Measurements from ENCODE around the gene NDUFB1. TPM values are rescaled to one million over a fixed set of nuclear protein-coding genes. Genes with fewer than 3 reads are reported as not detected.

The NDUFB1 gene
- polyA plus RNA-seq, 1 of the 3 experiments (the other 2 are of a cell fraction): 298 TPM

- TF ChIP-seq USF1 (IDR thresholded peaks at IDR 0.05; ENCODE audit: borderline replicate concordance, low read depth) (no peak), TAF1 (IDR thresholded peaks at IDR 0.05; ENCODE audit: borderline replicate concordance, low read depth, low read length) (no peak)
Measured at GRCh38 chr14:92143962-92144361, 22.5 kb upstream of the NDUFB1 start (continued).

- no peaks in the 10 kb centered on the region for H3K27me3 ChIP-seq (ENCODE audit: insufficient read depth)
- no peak overlapping the region for H3K27ac ChIP-seq (ENCODE audit: low read depth in 2 of 2, low read length in 1 of 2)
- no peak for DNase-seq
- ChIA-PET POLR2A (no interaction called here), CTCF (interaction anchor here (2.8 kb wide), 1 partner anchor 9 kb away, joined by 24 read pairs; no protein-coding TSS in a partner anchor)
- H4K20me1 ChIP-seq (ENCODE audit: insufficient read depth): no peaks in the 10 kb centered on the region
- H3K79me2 ChIP-seq (ENCODE audit: insufficient read depth): peaks cover 4% of the 10 kb centered on the region; the same call in 1 of the 2 replicates
- H3K9me3 ChIP-seq: no peaks in the 10 kb centered on the region
- no peak overlapping the region for H3K9ac ChIP-seq
- TF ChIP-seq IRF3 (IDR thresholded peaks at IDR 0.05; ENCODE audit: low read depth, low read length) (no peak), NFIC (IDR thresholded peaks at IDR 0.05; ENCODE audit: borderline replicate concordance) (peak; percentile 52)
- peaks cover 3% of the 10 kb centered on the region for H3F3A ChIP-seq (replicated peaks; ENCODE audit: insufficient read depth)
- H3K36me3 ChIP-seq (replicated peaks in 1 of 2; ENCODE audit: control insufficient read depth in 1 of 2, insufficient read depth in 2 of 2, low read length in 1 of 2): peaks cover 70 to 87% of the 10 kb centered on the region in 2 experiments
- no peak overlapping the region for H3K4me3 ChIP-seq (ENCODE audit: low read depth in 2 of 2, low read length in 1 of 2)
- 93% methylated on average over 4 of the region's 4 CpGs for WGBS (ENCODE audit: low lambda C conversion rate)
- peaks cover 0 to 9% of the 10 kb centered on the region in 2 experiments; a peak in 2 of 4 replicates for H3K4me1 ChIP-seq (ENCODE audit: control insufficient read depth in 1 of 2, insufficient read depth in 2 of 2, low read depth in 1 of 2, low read length in 1 of 2)
- no peak overlapping the region for H3K4me2 ChIP-seq
- H3K9me2 ChIP-seq: no peaks in the 10 kb centered on the region
- no peak overlapping the region for H2AFZ ChIP-seq (ENCODE audit: low read depth)
Measured at GRCh38 chr14:92143309-92143708, 21.8 kb upstream of the NDUFB1 start.

GRCh38 chr14:92135269-92135668 is 13.8 kb upstream of the NDUFB1 start:
- no peaks in the 10 kb centered on the region for H3K4me1 ChIP-seq (ENCODE audit: control insufficient read depth in 1 of 2, insufficient read depth in 2 of 2, low read depth in 1 of 2, low read length in 1 of 2)
- CTCF ChIA-PET: interaction anchor here (0.6 to 3.5 kb wide), 10 partner anchors 9 to 553 kb away, joined by 3 to 24 read pairs (median 4); partner anchors contain the start of genes ATXN3, CPSF2 and NDUFB1
- no peak overlapping the region for H2AFZ ChIP-seq (ENCODE audit: low read depth)
- POLR2A ChIA-PET: interaction anchor here (2.0 kb wide), 1 partner anchor 14 kb away, joined by 4 read pairs; the partner anchor contains the start of genes CPSF2 and NDUFB1
- peak; percentile 60 for TF ChIP-seq RAD21 (IDR thresholded peaks at IDR 0.05; ENCODE audit: low read length)
- peak; percentile 30; the same call in 1 of the 2 replicates for TF ChIP-seq SMC3 (IDR thresholded peaks at IDR 0.05; ENCODE audit: low read depth, low read length)
- TF ChIP-seq TEAD4 (IDR thresholded peaks at IDR 0.05; ENCODE audit: borderline replicate concordance, insufficient read depth): no peak
- TF ChIP-seq, protein P1, sequence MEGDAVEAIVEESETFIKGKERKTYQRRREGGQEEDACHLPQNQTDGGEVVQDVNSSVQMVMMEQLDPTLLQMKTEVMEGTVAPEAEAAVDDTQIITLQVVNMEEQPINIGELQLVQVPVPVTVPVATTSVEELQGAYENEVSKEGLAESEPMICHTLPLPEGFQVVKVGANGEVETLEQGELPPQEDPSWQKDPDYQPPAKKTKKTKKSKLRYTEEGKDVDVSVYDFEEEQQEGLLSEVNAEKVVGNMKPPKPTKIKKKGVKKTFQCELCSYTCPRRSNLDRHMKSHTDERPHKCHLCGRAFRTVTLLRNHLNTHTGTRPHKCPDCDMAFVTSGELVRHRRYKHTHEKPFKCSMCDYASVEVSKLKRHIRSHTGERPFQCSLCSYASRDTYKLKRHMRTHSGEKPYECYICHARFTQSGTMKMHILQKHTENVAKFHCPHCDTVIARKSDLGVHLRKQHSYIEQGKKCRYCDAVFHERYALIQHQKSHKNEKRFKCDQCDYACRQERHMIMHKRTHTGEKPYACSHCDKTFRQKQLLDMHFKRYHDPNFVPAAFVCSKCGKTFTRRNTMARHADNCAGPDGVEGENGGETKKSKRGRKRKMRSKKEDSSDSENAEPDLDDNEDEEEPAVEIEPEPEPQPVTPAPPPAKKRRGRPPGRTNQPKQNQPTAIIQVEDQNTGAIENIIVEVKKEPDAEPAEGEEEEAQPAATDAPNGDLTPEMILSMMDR (IDR thresholded peaks at IDR 0.05): peak; percentile 78
- TF ChIP-seq FOXM1 (IDR thresholded peaks at IDR 0.05; ENCODE audit: low read depth): no peak
- peaks cover 55 to 88% of the 10 kb centered on the region in 2 experiments for H3K36me3 ChIP-seq (replicated peaks in 1 of 2; ENCODE audit: control insufficient read depth in 1 of 2, insufficient read depth in 2 of 2, low read length in 1 of 2)
- WGBS (ENCODE audit: low lambda C conversion rate): 92% methylated on average over 1 of the region's 1 CpG
- H3K4me2 ChIP-seq: no peak overlapping the region
- peak; percentile 22 for DNase-seq
- no peaks in the 10 kb centered on the region for H4K20me1 ChIP-seq (ENCODE audit: insufficient read depth)
- peaks cover 8% of the 10 kb centered on the region for H3F3A ChIP-seq (replicated peaks; ENCODE audit: insufficient read depth)
- H3K4me3 ChIP-seq (ENCODE audit: low read depth in 2 of 2, low read length in 1 of 2): no peak overlapping the region
- H3K9ac ChIP-seq: no peak overlapping the region
- 0 out of 2 replicates have a peak, but pooled peaks cover 3% of the 10 kb centered on the region for H3K79me2 ChIP-seq (ENCODE audit: insufficient read depth)
- H3K9me2 ChIP-seq: no peaks in the 10 kb centered on the region
- H3K27ac ChIP-seq (ENCODE audit: low read depth in 2 of 2, low read length in 1 of 2): no peak overlapping the region
- H3K9me3 ChIP-seq: no peaks in the 10 kb centered on the region
- H3K27me3 ChIP-seq (ENCODE audit: insufficient read depth): no peaks in the 10 kb centered on the region

Measured in SK-N-SH (cell line).